ENCODE measurements around the gene ACOXL. TPM values are rescaled to one million over a fixed set of nuclear protein-coding genes. Genes with fewer than 3 reads are reported as not detected.
A peak's percentile ranks its signal among the peaks of the same experiment; 100 is the strongest.

The ACOXL gene
- total and polyA plus RNA-seq, 9 of the 15 experiments (the other 6 are each of a cell fraction or from before 2014, with no cell fraction given): 0.31 to 0.56 TPM; not detected in 7

- peaks cover 10% of the 10 kb centered on the region for H4K20me1 ChIP-seq (replicated peaks; ENCODE audit: control insufficient read depth, insufficient read depth, low read length)
- 14% methylated on average over 14 of the region's 27 CpGs for WGBS (ENCODE audit: insufficient coverage, low coverage, missing lambda C conversion rate)
- DNase-seq (ENCODE audit: extremely low read depth in 1 of 4, low spot score in 3 of 4) (no peak), FAIRE-seq (no peak), ATAC-seq (no peak)
- no TSS peak for BruUV-seq (replicated peaks)
- no peaks in the 10 kb centered on the region for H3K9me1 ChIP-seq (ENCODE audit: control insufficient read depth, insufficient read depth, low read length)
- TF ChIP-seq, protein P1, sequence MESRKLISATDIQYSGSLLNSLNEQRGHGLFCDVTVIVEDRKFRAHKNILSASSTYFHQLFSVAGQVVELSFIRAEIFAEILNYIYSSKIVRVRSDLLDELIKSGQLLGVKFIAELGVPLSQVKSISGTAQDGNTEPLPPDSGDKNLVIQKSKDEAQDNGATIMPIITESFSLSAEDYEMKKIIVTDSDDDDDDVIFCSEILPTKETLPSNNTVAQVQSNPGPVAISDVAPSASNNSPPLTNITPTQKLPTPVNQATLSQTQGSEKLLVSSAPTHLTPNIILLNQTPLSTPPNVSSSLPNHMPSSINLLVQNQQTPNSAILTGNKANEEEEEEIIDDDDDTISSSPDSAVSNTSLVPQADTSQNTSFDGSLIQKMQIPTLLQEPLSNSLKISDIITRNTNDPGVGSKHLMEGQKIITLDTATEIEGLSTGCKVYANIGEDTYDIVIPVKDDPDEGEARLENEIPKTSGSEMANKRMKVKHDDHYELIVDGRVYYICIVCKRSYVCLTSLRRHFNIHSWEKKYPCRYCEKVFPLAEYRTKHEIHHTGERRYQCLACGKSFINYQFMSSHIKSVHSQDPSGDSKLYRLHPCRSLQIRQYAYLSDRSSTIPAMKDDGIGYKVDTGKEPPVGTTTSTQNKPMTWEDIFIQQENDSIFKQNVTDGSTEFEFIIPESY (CRISPR knock-in tag; IDR thresholded peaks at IDR 0.05): 0 out of 2 replicates have a peak, but pooled peaks have one; percentile 3
- no peak for TF ChIP-seq PURB (CRISPR knock-in tag; IDR thresholded peaks at IDR 0.05; ENCODE audit: low read depth)
- TF ChIP-seq, protein P2, sequence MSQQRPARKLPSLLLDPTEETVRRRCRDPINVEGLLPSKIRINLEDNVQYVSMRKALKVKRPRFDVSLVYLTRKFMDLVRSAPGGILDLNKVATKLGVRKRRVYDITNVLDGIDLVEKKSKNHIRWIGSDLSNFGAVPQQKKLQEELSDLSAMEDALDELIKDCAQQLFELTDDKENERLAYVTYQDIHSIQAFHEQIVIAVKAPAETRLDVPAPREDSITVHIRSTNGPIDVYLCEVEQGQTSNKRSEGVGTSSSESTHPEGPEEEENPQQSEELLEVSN (IDR thresholded peaks at IDR 0.05; ENCODE audit: borderline replicate concordance in 1 of 2, extremely low read depth in 1 of 2, insufficient read depth in 1 of 2, insufficient read length in 1 of 2, low read depth in 1 of 2, low read length in 1 of 2, poor library complexity in 1 of 2, severe bottlenecking in 1 of 2): peak in 1 of 2 experiments; percentile 65
- H3K27me3 ChIP-seq (ENCODE audit: control insufficient read depth in 2 of 2, insufficient read depth in 2 of 2, low read length in 2 of 2): no peaks in the 10 kb centered on the region
- ChIA-PET POLR2A (interaction anchor here (1.1 kb wide), 1 partner anchor 579 kb away, joined by 6 read pairs; no protein-coding TSS in a partner anchor), CTCF (ENCODE audit: low intra/inter-chr PET ratio) (no interaction called here)
- peak overlapping the region; percentile 92 for H2AFZ ChIP-seq (ENCODE audit: low read depth, low read length)
- intact Hi-C loops (cut with micrococcal nuclease): loop anchor here (5.0 to 10.0 kb wide), 3 partner anchors 305 to 547 kb away; no protein-coding TSS in a partner anchor
- in situ Hi-C loops (cut with MboI): no loop called here
- H3K4me3 ChIP-seq: peak overlapping the region; percentile 62
- H3K27ac ChIP-seq (ENCODE audit: extremely low read depth, low read depth, low read length): peak overlapping the region; percentile 81; the same call in 1 of the 3 replicates
- peak overlapping the region; percentile 79 for H3K4me2 ChIP-seq (ENCODE audit: insufficient read depth, low read length)
- peaks cover 12% of the 10 kb centered on the region for H3K36me3 ChIP-seq (ENCODE audit: control insufficient read depth, insufficient read depth, low read length)
- peaks cover 4 to 40% of the 10 kb centered on the region in 2 experiments; a peak in 4 of 5 replicates for H3K4me1 ChIP-seq (replicated peaks in 1 of 2; ENCODE audit: control insufficient read depth in 2 of 2, insufficient read depth in 2 of 2, low read length in 2 of 2)
- peak overlapping the region; percentile 64 to 97; a peak in 3 of 4 replicates for H3K9ac ChIP-seq (ENCODE audit: insufficient read depth in 1 of 2, low read depth in 2 of 2, low read length in 2 of 2)
- peaks cover 38% of the 10 kb centered on the region for H3K79me2 ChIP-seq (ENCODE audit: control insufficient read depth, insufficient read depth, low read length)
- H3K9me3 ChIP-seq (replicated peaks; ENCODE audit: control insufficient read depth, insufficient read depth, low read depth, low read length): no peaks in the 10 kb centered on the region
Measured at GRCh38 chr2:111119822-111120252, 387.5 kb downstream of the ACOXL start.

Data from K562 (cell line).